PC-9 (cell line): Measurements from ENCODE around the gene DBP. TPM values are rescaled to one million over a fixed set of nuclear protein-coding genes. Genes with fewer than 3 reads are reported as not detected.

Experiments
- BruUV-seq: library from RNA; stranded (reverse); fragments of 400-500 nt; replicated peaks from 2 replicates; lab custom pipeline; 2021; lab: Mats Ljungman, UMichigan
- CTCF ChIA-PET: fragments of 300-600 bp; sonication (Branson Sonifier 250); formaldehyde crosslinking; loops from one replicate; lab custom pipeline; 2022; ENCODE audit warnings: antibody characterized with exemption; lab: Charles Lee
- POLR2A ChIA-PET: fragments of 300-600 bp; sonication (Branson Sonifier 250); formaldehyde crosslinking; loops from one replicate; lab custom pipeline; 2022; ENCODE audit warnings: antibody characterized with exemption; ENCODE audit not compliant: unreplicated experiment; lab: Charles Lee
- DNase-seq, 2 experiments: peaks; one replicate each; pipeline versions ENCODE4 v3.0.0 to v3.0.0-alpha.2; 2015 to 2022; ENCODE audit warnings: mixed read lengths in 1 of 2
- H2AFZ ChIP-seq: fragments of 200-600 bp; sonication (generic); 2 replicates; pipeline ENCODE4 v1.8.1; 2017; ENCODE audit warnings: antibody characterized with exemption
- H3F3A ChIP-seq: fragments of 200-600 bp; sonication (generic); 2 replicates; pipeline ENCODE4 v1.8.1; 2017; ENCODE audit warnings: antibody characterized with exemption, mild to moderate bottlenecking, low read depth; ENCODE audit not compliant: insufficient read depth
- H3K27ac ChIP-seq: fragments of 200-600 bp; sonication (generic); 2 replicates; pipeline ENCODE4 v1.6.1; 2016; ENCODE audit warnings: mixed run types
- H3K27me3 ChIP-seq: fragments of 200-600 bp; sonication (generic); 2 replicates; pipeline ENCODE4 v1.6.1; 2016; ENCODE audit warnings: low read depth, mixed run types; ENCODE audit not compliant: insufficient read depth
- H3K36me3 ChIP-seq: fragments of 200-600 bp; sonication (generic); 2 replicates; pipeline ENCODE4 v1.6.1; 2016; ENCODE audit warnings: low read depth, mixed run types
- H3K4me1 ChIP-seq: fragments of 200-600 bp; sonication (generic); replicated peaks from 2 replicates; pipeline ENCODE4 v1.6.1; 2016; ENCODE audit warnings: mixed run types; ENCODE audit not compliant: insufficient read depth
- H3K4me2 ChIP-seq: fragments of 200-600 bp; sonication (generic); 2 replicates; pipeline ENCODE4 v1.6.1; 2017; ENCODE audit warnings: mixed run types
- H3K4me3 ChIP-seq: fragments of 200-600 bp; sonication (generic); 2 replicates; pipeline ENCODE4 v1.6.1; 2016; ENCODE audit warnings: mixed run types
- H3K79me2 ChIP-seq: fragments of 200-600 bp; sonication (generic); 2 replicates; pipeline ENCODE4 v1.6.1; 2017; ENCODE audit warnings: low read depth, mixed run types
- H3K9me2 ChIP-seq: fragments of 200-600 bp; sonication (generic); 2 replicates; pipeline ENCODE4 v1.8.1; 2017; ENCODE audit warnings: mild to moderate bottlenecking; ENCODE audit not compliant: insufficient read depth
- H3K9me3 ChIP-seq: fragments of 200-600 bp; sonication (generic); 2 replicates; pipeline ENCODE4 v1.8.1; 2016; ENCODE audit warnings: low read depth; ENCODE audit not compliant: insufficient read depth
- H4K20me1 ChIP-seq: fragments of 200-600 bp; sonication (generic); 2 replicates; pipeline ENCODE4 v1.8.1; 2017; ENCODE audit not compliant: insufficient read depth
- CTCF ChIP-seq: fragments of 200-600 bp; sonication (generic); conservative IDR thresholded peaks from 2 replicates; pipeline ENCODE4 v1.6.1; 2017; ENCODE audit warnings: mixed run types, antibody characterized with exemption, mild to moderate bottlenecking, moderate library complexity
- EZH2 ChIP-seq: fragments of 200-600 bp; sonication (generic); IDR thresholded peaks from 2 replicates; pipeline ENCODE4 v1.8.0; 2017; ENCODE audit warnings: antibody characterized with exemption, low read depth
- intact Hi-C: fragments of 100-400 bp; cut with micrococcal nuclease; formaldehyde crosslinking; loops from one replicate; pipeline ENCODE4 v1.10.0; 2022; ENCODE audit not compliant: unreplicated experiment
- total RNA-seq: library from RNA; stranded (reverse); gene quantifications from 2 replicates; pipeline ENCODE4 v1.2.3, GENCODE V29; 2021

Gene DBP
- total RNA-seq, 1 experiment from 2014 or later = 48.2 TPM

DNA sequence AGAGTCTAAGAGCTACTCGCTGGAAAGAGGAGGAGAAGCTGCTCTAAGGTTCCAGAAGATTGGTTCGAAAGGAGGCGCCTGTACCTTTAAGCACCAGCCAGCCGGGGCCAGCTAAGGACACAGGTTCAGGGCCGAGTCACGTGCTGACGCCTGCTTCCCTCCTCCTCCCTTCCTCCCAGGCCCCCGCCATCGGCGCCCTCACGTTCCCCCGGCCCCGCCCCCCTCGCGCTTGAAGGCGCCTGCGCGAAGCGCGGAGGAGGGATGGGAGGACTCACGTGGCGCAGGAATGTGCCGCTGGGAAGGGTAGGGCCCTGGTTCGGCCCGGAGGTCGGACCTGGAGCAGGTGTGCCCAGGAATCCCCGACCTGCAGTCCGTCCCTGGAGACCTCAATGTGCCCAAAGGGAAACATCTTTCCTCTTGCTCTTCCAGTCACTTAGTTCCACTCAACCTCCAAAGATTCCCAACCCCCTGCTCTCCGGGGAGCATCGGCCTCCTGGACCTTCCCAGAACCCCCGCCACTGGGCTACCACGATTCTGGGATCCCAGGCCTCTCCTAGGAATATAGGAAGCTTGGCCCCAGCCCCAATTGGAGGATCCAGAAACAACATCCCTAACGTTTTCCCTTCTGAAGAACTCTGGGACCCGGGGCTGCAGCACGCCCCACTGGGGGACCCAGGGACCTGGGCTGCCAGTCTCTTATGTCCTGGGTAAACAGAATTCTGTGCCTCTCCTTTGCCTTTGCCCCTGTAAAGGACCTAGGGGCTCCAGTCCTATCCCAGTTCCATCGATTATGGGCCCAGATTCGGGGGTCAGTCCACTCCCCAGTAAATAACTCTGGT lies 2.5 kb downstream of the DBP start:
- H4K20me1 ChIP-seq = no peaks in the 10 kb centered on the region
- H3K27ac ChIP-seq = peak overlapping the region; percentile 85
- TSS peak; percentile 84 for BruUV-seq
- H2AFZ ChIP-seq = peak overlapping the region; percentile 46; the same call in 1 of the 2 replicates
- H3K4me1 ChIP-seq = peaks cover 31% of the 10 kb centered on the region
- H3K79me2 ChIP-seq = peaks cover 11% of the 10 kb centered on the region
- no peaks in the 10 kb centered on the region for H3K27me3 ChIP-seq
- no peaks in the 10 kb centered on the region for H3K9me3 ChIP-seq
- ChIA-PET CTCF (no interaction called here), POLR2A (interaction anchor here (0.6 kb wide), 1 partner anchor 1596 kb away, joined by 3 read pairs; no protein-coding TSS in a partner anchor)
- TF ChIP-seq EZH2 (no peak), CTCF (no peak)
- H3K9me2 ChIP-seq = no peaks in the 10 kb centered on the region
- H3K36me3 ChIP-seq = no peaks in the 10 kb centered on the region; the same call in 1 of the 2 replicates
- peak overlapping the region; percentile 74 for H3K4me3 ChIP-seq
- intact Hi-C loops = loop anchor here (5.0 kb wide), 2 partner anchors 103 to 132 kb away; no protein-coding TSS in a partner anchor
- peaks cover 56% of the 10 kb centered on the region for H3F3A ChIP-seq
- peak overlapping the region; percentile 83 for H3K4me2 ChIP-seq
- peak; percentile 87 to 97 for DNase-seq

DNA sequence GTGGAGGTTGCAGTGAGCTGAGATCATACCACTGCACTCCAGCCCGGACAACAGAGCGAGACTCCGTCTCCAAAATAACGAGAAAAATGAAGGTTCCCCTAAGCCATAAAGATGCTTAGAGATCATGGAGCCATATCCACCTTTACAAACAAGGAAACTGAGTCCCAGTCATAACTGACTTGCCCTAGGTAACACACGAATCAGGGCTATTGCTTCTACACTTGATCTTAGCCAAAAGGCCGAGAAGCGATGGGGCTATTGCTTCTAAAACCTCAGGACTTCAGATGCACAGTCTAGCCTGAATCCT lies 3.2 kb downstream of the DBP start:
- no peak overlapping the region for H2AFZ ChIP-seq
- H3K4me1 ChIP-seq = peaks cover 27% of the 10 kb centered on the region
- H3K9me3 ChIP-seq = no peaks in the 10 kb centered on the region
- intact Hi-C loops = no loop called here
- H3K27ac ChIP-seq = no peak overlapping the region
- peak overlapping the region; percentile 74; the same call in 1 of the 2 replicates for H3K4me3 ChIP-seq
- H3K36me3 ChIP-seq = no peaks in the 10 kb centered on the region; the same call in 1 of the 2 replicates
- no peaks in the 10 kb centered on the region for H4K20me1 ChIP-seq
- H3F3A ChIP-seq = peaks cover 60% of the 10 kb centered on the region
- H3K79me2 ChIP-seq = peaks cover 11% of the 10 kb centered on the region
- H3K4me2 ChIP-seq = peak overlapping the region; percentile 83
- ChIA-PET CTCF (no interaction called here), POLR2A (interaction anchor here (0.5 to 0.6 kb wide), 2 partner anchors 137 to 1596 kb away, joined by 3 read pairs; no protein-coding TSS in a partner anchor)
- DNase-seq = no peak
- TF ChIP-seq EZH2 = no peak
- no peak for TF ChIP-seq CTCF
- BruUV-seq = no TSS peak
- H3K9me2 ChIP-seq = no peaks in the 10 kb centered on the region
- H3K27me3 ChIP-seq = no peaks in the 10 kb centered on the region

DNA sequence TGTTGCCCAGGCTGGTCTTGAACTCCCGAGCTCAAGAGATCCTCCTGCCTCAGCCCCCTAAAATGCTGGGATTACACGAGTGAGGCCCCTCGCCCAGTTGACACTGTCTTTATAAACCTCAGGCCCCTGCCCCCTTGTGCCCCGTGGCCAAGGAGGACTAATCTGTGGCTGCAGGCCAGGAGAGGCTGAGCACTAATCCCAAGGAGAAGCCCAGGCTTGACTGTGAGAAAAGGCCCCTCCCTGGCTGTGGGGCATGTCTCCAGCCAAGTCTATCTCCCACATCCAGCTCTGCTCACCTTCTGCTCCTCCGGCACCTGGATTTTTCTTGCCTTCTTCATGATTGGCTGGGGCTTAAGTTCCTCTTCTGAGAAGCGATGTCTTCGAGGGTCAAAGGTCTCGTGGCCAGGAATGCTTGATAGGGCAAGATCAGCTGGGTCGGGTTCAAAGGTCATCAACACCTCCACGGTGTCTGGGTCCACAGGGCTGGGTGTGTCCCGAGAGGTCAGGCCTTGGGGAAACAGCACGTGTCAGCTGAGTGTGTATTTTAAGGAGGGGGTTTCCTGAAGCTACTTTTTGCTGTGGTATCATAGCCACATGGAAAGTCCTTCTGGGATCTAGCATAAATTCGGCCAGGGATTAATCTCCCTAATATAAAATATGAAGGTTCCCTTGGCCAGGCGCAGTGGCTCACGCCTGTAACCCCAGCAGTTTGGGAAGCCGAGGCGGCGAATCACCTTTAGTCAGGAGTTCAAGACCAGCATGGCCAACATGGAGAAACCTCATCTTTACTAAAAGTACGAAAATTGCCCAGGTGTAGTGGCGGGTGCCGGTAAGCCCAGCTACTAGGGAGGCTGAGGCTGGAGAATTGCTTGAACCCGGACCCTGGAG lies 3.8 kb downstream of the DBP start:
- intact Hi-C loops = no loop called here
- DNase-seq = no peak
- no TSS peak for BruUV-seq
- Histone ChIP-seq H2AFZ (no peak overlapping the region), H3K4me2 (peak overlapping the region; percentile 83), H3K9me3 (no peaks in the 10 kb centered on the region), H3K27ac (no peak overlapping the region), H3K27me3 (no peaks in the 10 kb centered on the region), H3K79me2 (peaks cover 11% of the 10 kb centered on the region), H3F3A (peaks cover 61% of the 10 kb centered on the region), H3K9me2 (no peaks in the 10 kb centered on the region), H3K4me3 (no peak overlapping the region), H4K20me1 (no peaks in the 10 kb centered on the region), H3K4me1 (peaks cover 24% of the 10 kb centered on the region), H3K36me3 (no peaks in the 10 kb centered on the region; the same call in 1 of the 2 replicates)
- TF ChIP-seq EZH2 (no peak), CTCF (no peak)
- CTCF ChIA-PET = no interaction called here
- POLR2A ChIA-PET = interaction anchor here (0.5 to 0.6 kb wide), 2 partner anchors 137 to 1597 kb away, joined by 3 read pairs; no protein-coding TSS in a partner anchor
